GM12875 (cell line): ENCODE data around the gene CHGA.

ENCODE experiments used
- H3K4me3 ChIP-seq: one replicate; pipeline ENCODE4 v1.5.1; 2011; ENCODE audit warnings: low read depth, low read length, control low read depth
- CTCF ChIP-seq: IDR thresholded peaks from 2 replicates; pipeline ENCODE4 v1.5.1; 2011; ENCODE audit warnings: low read depth, mild to moderate bottlenecking, control low read depth, inconsistent platforms, low read length, moderate library complexity, borderline replicate concordance; ENCODE audit not compliant: insufficient read depth

CHGA gene

GRCh38 chr14:92895352-92895878, 27.5 kb upstream of the CHGA start:
- no peak overlapping the region for H3K4me3 ChIP-seq
- TF ChIP-seq CTCF, result no peak

- no peak overlapping the region for H3K4me3 ChIP-seq
- TF ChIP-seq CTCF, result no peak
These were observed 24.9 kb upstream of the CHGA start for GRCh38 chr14:92897922-92898565.

- H3K4me3 ChIP-seq, result no peak overlapping the region
- TF ChIP-seq CTCF, result no peak
These were observed 24.3 kb upstream of the CHGA start for GRCh38 chr14:92898566-92899131.

GRCh38 chr14:92900660-92901059, 22.3 kb upstream of the CHGA start:
- H3K4me3 ChIP-seq, result no peak overlapping the region
- TF ChIP-seq CTCF, result no peak

- no peak for TF ChIP-seq CTCF
- no peak overlapping the region for H3K4me3 ChIP-seq
These were observed 20.8 kb upstream of the CHGA start for GRCh38 chr14:92902191-92902590.

- TF ChIP-seq CTCF, result no peak
- H3K4me3 ChIP-seq, result no peak overlapping the region
These were observed 20.2 kb upstream of the CHGA start for GRCh38 chr14:92902726-92903125.

GRCh38 chr14:92903359-92903758, 19.6 kb upstream of the CHGA start:
- no peak for TF ChIP-seq CTCF
- no peak overlapping the region for H3K4me3 ChIP-seq
